ENCODE data around the gene SLC12A4. TPM values are rescaled to one million over a fixed set of nuclear protein-coding genes. Genes with fewer than 3 reads are reported as not detected.

SLC12A4 gene
- total and polyA plus RNA-seq, 2 of the 13 experiments (the other 11 are each of a cell fraction or from before 2014, with no cell fraction given): 65.1 to 84.3 TPM

DNA sequence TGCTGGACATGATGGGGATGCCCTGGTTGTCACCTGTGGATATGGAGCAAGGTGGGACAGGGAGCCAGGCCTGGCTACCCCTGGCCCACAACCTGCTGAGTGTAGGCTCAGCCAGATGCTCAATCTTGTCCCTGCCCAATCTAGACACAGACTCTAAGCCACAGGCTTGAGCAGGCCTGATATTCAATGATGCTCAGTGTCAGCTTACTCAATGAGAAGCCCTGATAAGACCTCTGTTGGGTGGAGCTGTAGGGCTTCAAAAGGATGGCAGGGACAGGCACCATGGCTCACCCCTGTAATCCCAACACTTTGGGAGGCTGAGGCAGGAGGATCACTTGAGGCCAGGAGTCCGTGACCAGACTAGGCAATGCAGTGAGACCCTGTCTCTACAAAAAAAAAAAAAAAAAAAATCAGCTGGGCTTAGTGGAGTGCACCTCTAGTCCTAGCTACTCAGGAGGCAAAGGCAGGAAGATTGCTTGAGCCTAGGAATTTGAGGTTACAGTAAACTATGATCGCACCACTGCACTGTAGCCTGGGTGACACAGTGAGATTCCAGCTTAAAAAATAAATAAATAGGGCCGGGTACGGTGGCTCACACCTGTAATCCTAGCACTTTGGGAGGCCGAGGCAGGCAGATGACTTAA, 27.9 kb downstream of the SLC12A4 start (continued):
- TF ChIP-seq, protein P1, sequence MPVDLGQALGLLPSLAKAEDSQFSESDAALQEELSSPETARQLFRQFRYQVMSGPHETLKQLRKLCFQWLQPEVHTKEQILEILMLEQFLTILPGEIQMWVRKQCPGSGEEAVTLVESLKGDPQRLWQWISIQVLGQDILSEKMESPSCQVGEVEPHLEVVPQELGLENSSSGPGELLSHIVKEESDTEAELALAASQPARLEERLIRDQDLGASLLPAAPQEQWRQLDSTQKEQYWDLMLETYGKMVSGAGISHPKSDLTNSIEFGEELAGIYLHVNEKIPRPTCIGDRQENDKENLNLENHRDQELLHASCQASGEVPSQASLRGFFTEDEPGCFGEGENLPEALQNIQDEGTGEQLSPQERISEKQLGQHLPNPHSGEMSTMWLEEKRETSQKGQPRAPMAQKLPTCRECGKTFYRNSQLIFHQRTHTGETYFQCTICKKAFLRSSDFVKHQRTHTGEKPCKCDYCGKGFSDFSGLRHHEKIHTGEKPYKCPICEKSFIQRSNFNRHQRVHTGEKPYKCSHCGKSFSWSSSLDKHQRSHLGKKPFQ (CRISPR knock-in tag; IDR thresholded peaks at IDR 0.05; ENCODE audit: insufficient replicate concordance): no peak
- TF ChIP-seq, protein P2, sequence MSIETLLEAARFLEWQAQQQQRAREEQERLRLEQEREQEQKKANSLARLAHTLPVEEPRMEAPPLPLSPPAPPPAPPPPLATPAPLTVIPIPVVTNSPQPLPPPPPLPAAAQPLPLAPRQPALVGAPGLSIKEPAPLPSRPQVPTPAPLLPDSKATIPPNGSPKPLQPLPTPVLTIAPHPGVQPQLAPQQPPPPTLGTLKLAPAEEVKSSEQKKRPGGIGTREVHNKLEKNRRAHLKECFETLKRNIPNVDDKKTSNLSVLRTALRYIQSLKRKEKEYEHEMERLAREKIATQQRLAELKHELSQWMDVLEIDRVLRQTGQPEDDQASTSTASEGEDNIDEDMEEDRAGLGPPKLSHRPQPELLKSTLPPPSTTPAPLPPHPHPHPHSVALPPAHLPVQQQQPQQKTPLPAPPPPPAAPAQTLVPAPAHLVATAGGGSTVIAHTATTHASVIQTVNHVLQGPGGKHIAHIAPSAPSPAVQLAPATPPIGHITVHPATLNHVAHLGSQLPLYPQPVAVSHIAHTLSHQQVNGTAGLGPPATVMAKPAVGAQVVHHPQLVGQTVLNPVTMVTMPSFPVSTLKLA (IDR thresholded peaks at IDR 0.05): no peak
- TF ChIP-seq, protein P3, sequence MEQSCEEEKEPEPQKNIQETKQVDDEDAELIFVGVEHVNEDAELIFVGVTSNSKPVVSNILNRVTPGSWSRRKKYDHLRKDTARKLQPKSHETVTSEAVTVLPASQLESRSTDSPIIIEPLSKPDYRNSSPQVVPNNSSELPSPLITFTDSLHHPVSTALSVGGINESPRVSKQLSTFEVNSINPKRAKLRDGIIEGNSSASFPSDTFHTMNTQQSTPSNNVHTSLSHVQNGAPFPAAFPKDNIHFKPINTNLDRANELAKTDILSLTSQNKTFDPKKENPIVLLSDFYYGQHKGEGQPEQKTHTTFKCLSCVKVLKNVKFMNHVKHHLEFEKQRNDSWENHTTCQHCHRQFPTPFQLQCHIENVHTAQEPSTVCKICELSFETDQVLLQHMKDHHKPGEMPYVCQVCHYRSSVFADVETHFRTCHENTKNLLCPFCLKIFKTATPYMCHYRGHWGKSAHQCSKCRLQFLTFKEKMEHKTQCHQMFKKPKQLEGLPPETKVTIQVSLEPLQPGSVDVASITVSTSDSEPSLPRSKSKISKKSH (CRISPR knock-in tag; IDR thresholded peaks at IDR 0.05; ENCODE audit: borderline replicate concordance): peak; percentile 33; the same call in 1 of the 2 replicates
- TF ChIP-seq ZNF547 (CRISPR knock-in tag; IDR thresholded peaks at IDR 0.05) (0 out of 2 replicates have a peak, but pooled peaks have one; percentile 11), ZNF331 (CRISPR knock-in tag; IDR thresholded peaks at IDR 0.05) (no peak), HOXD1 (CRISPR knock-in tag; IDR thresholded peaks at IDR 0.05) (no peak), ZNF747 (CRISPR knock-in tag; IDR thresholded peaks at IDR 0.05; ENCODE audit: borderline replicate concordance) (no peak), ARID2 (CRISPR knock-in tag; IDR thresholded peaks at IDR 0.05; ENCODE audit: borderline replicate concordance) (peak; percentile 68; the same call in 1 of the 2 replicates), HMG20B (CRISPR knock-in tag; conservative IDR thresholded peaks at IDR 0.05) (no peak), ZNF138 (CRISPR knock-in tag; IDR thresholded peaks at IDR 0.05; ENCODE audit: low read depth) (no peak), ZNF101 (CRISPR knock-in tag; IDR thresholded peaks at IDR 0.05; ENCODE audit: borderline replicate concordance, low read depth) (no peak), NONO (IDR thresholded peaks at IDR 0.05) (no peak), NONO (CRISPR knock-in tag; conservative IDR thresholded peaks at IDR 0.05) (0 out of 2 replicates have a peak, but pooled peaks have one; percentile 21), BHLHE40 (IDR thresholded peaks at IDR 0.05; ENCODE audit: low read length) (no peak), ZNF607 (CRISPR knock-in tag; IDR thresholded peaks at IDR 0.05; ENCODE audit: borderline replicate concordance) (no peak), XRCC5 (optimal IDR thresholded peaks at IDR 0.05; ENCODE audit: low read length) (no peak), ZNF713 (CRISPR knock-in tag; IDR thresholded peaks at IDR 0.05) (no peak), SPEN (CRISPR knock-in tag; IDR thresholded peaks at IDR 0.05; ENCODE audit: low read depth) (no peak), PAF1 (CRISPR knock-in tag; IDR thresholded peaks at IDR 0.05) (peak; percentile 53; the same call in 1 of the 2 replicates), PLRG1 (conservative IDR thresholded peaks at IDR 0.05) (no peak), NCOR1 (IDR thresholded peaks at IDR 0.05; ENCODE audit: borderline replicate concordance, low read length) (no peak), ZNF230 (CRISPR knock-in tag; IDR thresholded peaks at IDR 0.05) (0 out of 2 replicates have a peak, but pooled peaks have one; percentile 2), SIN3A (IDR thresholded peaks at IDR 0.05; ENCODE audit: borderline replicate concordance, low read depth, low read length) (no peak), HMGA1 (CRISPR knock-in tag; conservative IDR thresholded peaks at IDR 0.05) (no peak), HNRNPK (IDR thresholded peaks at IDR 0.05; ENCODE audit: low read depth, low read length, poor library complexity, severe bottlenecking) (no peak), DMAP1 (CRISPR knock-in tag; IDR thresholded peaks at IDR 0.05) (no peak)
- TF ChIP-seq, protein P4, sequence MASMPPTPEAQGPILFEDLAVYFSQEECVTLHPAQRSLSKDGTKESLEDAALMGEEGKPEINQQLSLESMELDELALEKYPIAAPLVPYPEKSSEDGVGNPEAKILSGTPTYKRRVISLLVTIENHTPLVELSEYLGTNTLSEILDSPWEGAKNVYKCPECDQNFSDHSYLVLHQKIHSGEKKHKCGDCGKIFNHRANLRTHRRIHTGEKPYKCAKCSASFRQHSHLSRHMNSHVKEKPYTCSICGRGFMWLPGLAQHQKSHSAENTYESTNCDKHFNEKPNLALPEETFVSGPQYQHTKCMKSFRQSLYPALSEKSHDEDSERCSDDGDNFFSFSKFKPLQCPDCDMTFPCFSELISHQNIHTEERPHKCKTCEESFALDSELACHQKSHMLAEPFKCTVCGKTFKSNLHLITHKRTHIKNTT (CRISPR knock-in tag; IDR thresholded peaks at IDR 0.05): no peak
